H1 (cell line): ENCODE results near the gene KCNC1. TPM values are rescaled to one million over a fixed set of nuclear protein-coding genes. Genes with fewer than 3 reads are reported as not detected.

Experiments
- BACH1 ChIP-seq: IDR thresholded peaks from 2 replicates; pipeline ENCODE4 v1.6.1; 2012; ENCODE audit warnings: low read length, improper control_type of control experiment
- FOSL1 ChIP-seq: IDR thresholded peaks from 2 replicates; pipeline ENCODE4 v1.6.1; 2011; ENCODE audit warnings: mild to moderate bottlenecking, low read depth, low read length, moderate library complexity; ENCODE audit not compliant: insufficient read depth
- SIX5 ChIP-seq: IDR thresholded peaks from 2 replicates; pipeline ENCODE4 v1.6.1; 2011; ENCODE audit warnings: mild to moderate bottlenecking, low read depth, low read length
- polyA plus RNA-seq, 7 experiments: library from polyadenylated mRNA; depleted of rRNA in 3 of 7; stranded (reverse) in 5 of 7; unstranded in 2 of 7; fragments of >200 nt in 5 of 7; fragments of 200-250 nt in 2 of 7; gene quantifications; 1 replicate in 5 of 7; 2 replicates in 1 of 7; 4 replicates in 1 of 7; pipeline versions ENCODE4 v1.2.1 to v1.2.3, GENCODE V29; 2011 to 2013; ENCODE audit warnings: missing spikeins in 2 of 7, mixed read lengths in 2 of 7
- total RNA-seq: library from RNA; stranded (reverse); fragmentation: NEBNext Ultra II Directional; extraction: Animal tissue kit (Norgen Biotek cat#: 25700); gene quantifications from 2 replicates; pipeline ENCODE4 v1.2.1, GENCODE V29; 2021

Gene KCNC1
- total and polyA plus RNA-seq, 2 of the 8 experiments (the other 6 are each of a cell fraction or from before 2014, with no cell fraction given): 0.11 to 0.26 TPM

- TF ChIP-seq FOSL1 (no peak), SIX5 (no peak), BACH1 (no peak)
- TF ChIP-seq, all 59 proteins: peak for 0
These were observed 8.6 kb downstream of the KCNC1 start (continued) for GRCh38 chr11:17743026-17743807.
